GM19240 (cell line): Measurements from ENCODE around the gene IGSF10.

Experiments used
- DNase-seq: peaks from one replicate; pipeline ENCODE4 v3.0.0; 2011; ENCODE audit warnings: low spot score; ENCODE audit not compliant: insufficient read length

The IGSF10 gene

GRCh38 chr3:151460228-151460627, 633 bp downstream of the IGSF10 start:
- DNase-seq: no peak

- DNase-seq: no peak
Observed at GRCh38 chr3:151459358-151459757, 1.5 kb downstream of the IGSF10 start.

GRCh38 chr3:151456065-151456464, 4.8 kb downstream of the IGSF10 start:
- no peak for DNase-seq

GRCh38 chr3:151452841-151453240, 8.0 kb downstream of the IGSF10 start:
- no peak for DNase-seq

- no peak for DNase-seq
Observed at GRCh38 chr3:151452368-151452767, 8.5 kb downstream of the IGSF10 start.

- no peak for DNase-seq
Observed at GRCh38 chr3:151446002-151446340, 14.9 kb downstream of the IGSF10 start.

GRCh38 chr3:151445273-151446001, 15.4 kb downstream of the IGSF10 start:
- DNase-seq: no peak

GRCh38 chr3:151443583-151443982, 17.3 kb downstream of the IGSF10 start:
- no peak for DNase-seq

GRCh38 chr3:151440940-151441339, 19.9 kb downstream of the IGSF10 start:
- DNase-seq: no peak

GRCh38 chr3:151439652-151440125, 21.2 kb downstream of the IGSF10 start:
- no peak for DNase-seq

- DNase-seq: no peak
Observed at GRCh38 chr3:151437906-151438305, 23.0 kb downstream of the IGSF10 start.

- no peak for DNase-seq
Observed at GRCh38 chr3:151436675-151437446, 24.0 kb downstream of the IGSF10 start.

GRCh38 chr3:151434151-151434890, 26.5 kb downstream of the IGSF10 start:
- no peak for DNase-seq

GRCh38 chr3:151432616-151433372, 28.1 kb downstream of the IGSF10 start:
- no peak for DNase-seq

GRCh38 chr3:151431940-151432339, 28.9 kb downstream of the IGSF10 start:
- no peak for DNase-seq

- no peak for DNase-seq
Observed at GRCh38 chr3:151430821-151431484, 29.9 kb downstream of the IGSF10 start.

GRCh38 chr3:151428386-151428785, 32.5 kb downstream of the IGSF10 start:
- no peak for DNase-seq

- no peak for DNase-seq
Observed at GRCh38 chr3:151426341-151426657, 34.6 kb downstream of the IGSF10 start.

- no peak for DNase-seq
Observed at GRCh38 chr3:151425627-151426340, 35.1 kb downstream of the IGSF10 start.

GRCh38 chr3:151423091-151423490, 37.8 kb downstream of the IGSF10 start:
- DNase-seq: no peak
